Type B pancreatic cell (in vitro differentiated cells): Measurements from ENCODE around the gene PDLIM1. TPM values are rescaled to one million over a fixed set of nuclear protein-coding genes. Genes with fewer than 3 reads are reported as not detected.

Experiments
- DNase-seq: peaks from one replicate; pipeline ENCODE4 v3.0.0; 2021; ENCODE audit warnings: mixed read lengths; ENCODE audit not compliant: unreplicated experiment; ENCODE audit errors: extremely low spot score
- H3K27ac Mint-ChIP-seq: 2 replicates; pipeline ENCODE4 v1.8.0; 2021; ENCODE audit warnings: mild to moderate bottlenecking, mixed read lengths
- H3K27me3 Mint-ChIP-seq: 2 replicates; pipeline ENCODE4 v1.8.0; 2021; ENCODE audit warnings: mixed read lengths
- H3K36me3 Mint-ChIP-seq: 2 replicates; pipeline ENCODE4 v1.8.0; 2021; ENCODE audit warnings: mixed read lengths
- H3K4me1 Mint-ChIP-seq: one replicate; pipeline ENCODE4 v1.8.0; 2021; ENCODE audit warnings: mixed read lengths; ENCODE audit not compliant: unreplicated experiment
- H3K4me3 Mint-ChIP-seq: 2 replicates; pipeline ENCODE4 v1.8.0; 2021; ENCODE audit warnings: mild to moderate bottlenecking, mixed read lengths
- H3K9me3 Mint-ChIP-seq: 2 replicates; pipeline ENCODE4 v1.8.0; 2021; ENCODE audit warnings: mixed read lengths
- CTCF ChIP-seq: fragments of 200-600 bp; sonication (generic); conservative IDR thresholded peaks from 2 replicates; pipeline ENCODE4 v1.5.0; 2021; ENCODE audit warnings: antibody characterized with exemption, mild to moderate bottlenecking
- total RNA-seq: library from RNA; stranded (reverse); gene quantifications from 2 replicates; pipeline ENCODE4 v1.2.1, GENCODE V29; 2021; ENCODE audit warnings: low replicate concordance

PDLIM1 gene
- total RNA-seq, 1 donor from 2014 or later = 171 TPM

GRCh38 chr10:95324436-95325268, 33.8 kb upstream of the PDLIM1 start:
- peaks cover 11% of the 10 kb centered on the region for H3K36me3 Mint-ChIP-seq

GRCh38 chr10:95321554-95322301, 30.9 kb upstream of the PDLIM1 start:
- Mint-ChIP-seq H3K27me3 (no peaks in the 10 kb centered on the region), H3K4me3 (no peak overlapping the region), H3K27ac (no peak overlapping the region), H3K4me1 (no peaks in the 10 kb centered on the region), H3K9me3 (no peaks in the 10 kb centered on the region), H3K36me3 (peaks cover 13% of the 10 kb centered on the region)
- DNase-seq = no peak
- no peak for TF ChIP-seq CTCF

More at GRCh38 chr10:95324436-95325268, 33.8 kb upstream of the PDLIM1 start:
- no peak for DNase-seq
- no peak overlapping the region for H3K4me3 Mint-ChIP-seq
- no peak for TF ChIP-seq CTCF
- peaks cover 9% of the 10 kb centered on the region for H3K4me1 Mint-ChIP-seq
- H3K27me3 Mint-ChIP-seq = no peaks in the 10 kb centered on the region
- peaks cover 3% of the 10 kb centered on the region for H3K9me3 Mint-ChIP-seq
- H3K27ac Mint-ChIP-seq = no peak overlapping the region

DNA sequence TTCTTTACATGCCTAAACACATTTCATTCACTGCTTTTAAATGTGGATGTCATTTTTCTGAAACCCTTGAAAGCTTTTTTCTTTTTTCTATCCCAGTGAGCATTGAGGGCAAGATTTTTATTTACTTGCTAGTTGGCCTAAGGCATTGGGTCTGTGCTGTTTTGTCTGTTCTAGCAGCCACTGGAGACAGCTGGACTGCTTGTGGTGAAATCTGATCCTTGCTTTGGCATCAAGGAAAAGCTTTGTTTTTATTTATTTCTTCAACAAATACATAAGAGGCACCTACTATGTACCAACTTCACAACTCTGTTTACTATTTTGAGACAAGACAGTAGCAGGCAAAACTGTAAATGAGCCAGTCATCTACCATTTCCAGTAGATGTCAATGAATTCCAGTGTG, 28.4 kb upstream of the PDLIM1 start:
- peaks cover 13% of the 10 kb centered on the region for H3K36me3 Mint-ChIP-seq
- H3K27ac Mint-ChIP-seq = no peak overlapping the region
- H3K9me3 Mint-ChIP-seq = no peaks in the 10 kb centered on the region
- no peaks in the 10 kb centered on the region for H3K27me3 Mint-ChIP-seq
- TF ChIP-seq CTCF = no peak
- no peaks in the 10 kb centered on the region for H3K4me1 Mint-ChIP-seq
- no peak overlapping the region for H3K4me3 Mint-ChIP-seq
- DNase-seq = no peak

GRCh38 chr10:95315509-95315908, 24.7 kb upstream of the PDLIM1 start:
- DNase-seq = no peak
- Mint-ChIP-seq H3K9me3 (no peaks in the 10 kb centered on the region), H3K4me3 (no peak overlapping the region), H3K27me3 (no peaks in the 10 kb centered on the region), H3K4me1 (no peaks in the 10 kb centered on the region), H3K27ac (no peak overlapping the region), H3K36me3 (peaks cover 4% of the 10 kb centered on the region)
- no peak for TF ChIP-seq CTCF

- Mint-ChIP-seq H3K9me3 (no peaks in the 10 kb centered on the region), H3K36me3 (peaks cover 7% of the 10 kb centered on the region), H3K27me3 (no peaks in the 10 kb centered on the region), H3K4me1 (no peaks in the 10 kb centered on the region), H3K4me3 (no peak overlapping the region), H3K27ac (no peak overlapping the region)
- no peak for TF ChIP-seq CTCF
- no peak for DNase-seq
These were observed 23.6 kb upstream of the PDLIM1 start for GRCh38 chr10:95314192-95314918.
